NT2/D1 (cell line): ENCODE results near the gene LLGL2.

Experiments
- DNase-seq: peaks from one replicate; pipeline ENCODE4 v3.0.0-alpha.2; 2011; ENCODE audit warnings: low read depth, low spot score
- H3K27me3 ChIP-seq: 2 replicates; pipeline ENCODE4 v1.6.0; 2011; ENCODE audit warnings: mild to moderate bottlenecking; ENCODE audit not compliant: insufficient read length, insufficient read depth
- H3K36me3 ChIP-seq: 2 replicates; pipeline ENCODE4 v1.6.1; 2011; ENCODE audit warnings: mild to moderate bottlenecking, low read length, mixed read lengths; ENCODE audit not compliant: insufficient read depth, insufficient read length
- H3K4me1 ChIP-seq: 2 replicates; pipeline ENCODE4 v1.5.1; 2011; ENCODE audit not compliant: insufficient read depth, insufficient read length
- H3K4me3 ChIP-seq: 2 replicates; pipeline ENCODE4 v1.5.1; 2011; ENCODE audit warnings: low read depth; ENCODE audit not compliant: insufficient read length
- H3K9ac ChIP-seq: 2 replicates; pipeline ENCODE4 v1.6.0; 2011; ENCODE audit warnings: low read depth; ENCODE audit not compliant: insufficient read length
- H3K9me3 ChIP-seq: 2 replicates; pipeline ENCODE4 v1.5.1; 2011; ENCODE audit warnings: mild to moderate bottlenecking, low read length; ENCODE audit not compliant: insufficient read depth
- SUZ12 ChIP-seq: IDR thresholded peaks from 2 replicates; pipeline ENCODE4 v1.6.1; 2011; ENCODE audit not compliant: insufficient read length, insufficient read depth; ENCODE audit errors: extremely low read depth
- YY1 ChIP-seq: IDR thresholded peaks from 2 replicates; pipeline ENCODE4 v1.6.1; 2011; ENCODE audit not compliant: insufficient read length, insufficient read depth
- ZNF274 ChIP-seq: IDR thresholded peaks from 2 replicates; pipeline ENCODE4 v1.6.1; 2011; ENCODE audit warnings: mild to moderate bottlenecking, low read depth, low read length

Gene LLGL2

DNA sequence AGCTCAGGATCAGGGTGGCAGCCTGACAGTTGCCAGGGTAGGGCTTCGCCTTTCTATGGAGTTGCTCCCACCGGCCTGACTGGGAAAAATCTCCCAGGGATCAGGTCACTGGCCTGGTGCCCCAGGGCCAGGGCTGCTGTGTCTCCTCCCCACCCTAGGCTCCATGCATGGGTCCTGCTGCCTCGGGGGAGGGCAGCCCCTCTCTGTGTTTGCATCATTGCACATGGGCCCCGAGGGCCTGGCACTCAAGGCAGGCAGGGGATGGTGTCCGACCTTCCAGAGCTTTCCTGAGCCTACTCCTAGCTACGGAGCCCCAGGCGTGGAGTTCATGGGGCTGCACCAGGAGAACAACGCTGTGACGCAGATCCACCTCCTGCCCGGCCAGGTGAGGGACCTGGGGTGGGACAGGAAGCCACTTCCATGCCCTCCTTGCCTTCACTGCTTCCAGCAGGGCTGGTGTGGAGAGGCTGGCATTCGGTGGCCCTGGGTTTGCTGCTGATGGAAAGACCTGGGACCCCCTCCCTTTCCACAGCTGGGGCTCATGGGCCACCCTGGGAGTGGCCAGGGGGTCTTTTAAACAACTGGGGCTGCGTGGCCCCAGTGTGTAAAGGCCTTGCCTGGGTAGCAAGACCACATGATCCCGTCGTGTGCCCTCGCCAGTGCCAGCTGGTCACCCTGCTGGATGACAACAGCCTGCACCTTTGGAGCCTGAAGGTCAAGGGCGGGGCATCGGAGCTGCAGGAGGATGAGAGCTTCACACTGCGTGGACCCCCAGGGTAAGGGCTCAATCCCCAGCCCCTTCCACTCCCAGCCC is 32.6 kb downstream of the LLGL2 start:
- peaks cover 23% of the 10 kb centered on the region for H3K4me1 ChIP-seq
- TF ChIP-seq SUZ12 (no peak), YY1 (no peak), ZNF274 (no peak)
- no peak overlapping the region for H3K4me3 ChIP-seq
- H3K27me3 ChIP-seq: no peaks in the 10 kb centered on the region
- H3K36me3 ChIP-seq: peaks cover 20% of the 10 kb centered on the region
- no peak for DNase-seq
- peak overlapping the region; percentile 3 for H3K9ac ChIP-seq
- no peaks in the 10 kb centered on the region for H3K9me3 ChIP-seq

GRCh38 chr17:75558666-75559530 is 33.4 kb downstream of the LLGL2 start:
- Histone ChIP-seq H3K9ac (peak overlapping the region; percentile 3), H3K9me3 (no peaks in the 10 kb centered on the region), H3K36me3 (peaks cover 28% of the 10 kb centered on the region), H3K4me3 (no peak overlapping the region), H3K27me3 (no peaks in the 10 kb centered on the region), H3K4me1 (peaks cover 21% of the 10 kb centered on the region)
- no peak for DNase-seq
- TF ChIP-seq SUZ12 (no peak), ZNF274 (no peak), YY1 (no peak)

DNA sequence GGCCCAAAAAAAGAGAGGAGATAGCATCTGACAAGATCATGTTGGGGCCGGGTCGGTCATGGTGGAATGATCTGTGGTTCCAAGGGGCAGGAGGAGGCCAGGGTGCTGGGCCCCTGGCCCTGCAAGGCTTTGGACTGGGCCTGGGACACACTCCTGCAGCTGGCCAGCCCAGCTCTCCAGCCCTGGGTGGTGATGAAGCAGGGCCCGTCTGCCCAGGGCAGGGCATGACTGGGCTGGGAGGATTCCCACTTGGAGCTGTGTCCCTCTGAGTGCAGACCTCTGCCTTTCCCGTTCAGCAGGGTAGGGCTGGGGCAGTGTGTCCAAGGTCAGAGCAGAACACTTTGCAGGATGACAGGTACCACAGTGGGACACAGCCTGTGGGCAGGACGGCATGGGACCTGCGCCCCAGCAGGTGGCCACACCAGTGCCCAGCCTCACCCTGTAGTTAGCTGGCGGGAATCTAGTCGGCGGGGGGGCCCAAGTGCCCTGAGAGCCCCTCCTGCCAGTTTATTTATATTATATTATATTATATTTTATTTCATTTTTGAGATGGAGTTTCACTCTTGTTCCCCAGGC is 34.5 kb downstream of the LLGL2 start:
- H3K4me3 ChIP-seq: no peak overlapping the region
- no peak for DNase-seq
- H3K9ac ChIP-seq: no peak overlapping the region
- no peaks in the 10 kb centered on the region for H3K9me3 ChIP-seq
- H3K36me3 ChIP-seq: peaks cover 38% of the 10 kb centered on the region
- H3K4me1 ChIP-seq: peaks cover 28% of the 10 kb centered on the region
- TF ChIP-seq ZNF274 (no peak), YY1 (no peak), SUZ12 (no peak)
- no peaks in the 10 kb centered on the region for H3K27me3 ChIP-seq

GRCh38 chr17:75561927-75562603 is 36.6 kb downstream of the LLGL2 start:
- H3K9ac ChIP-seq: no peak overlapping the region
- DNase-seq: no peak
- H3K36me3 ChIP-seq: peaks cover 57% of the 10 kb centered on the region
- TF ChIP-seq SUZ12: no peak
- TF ChIP-seq ZNF274: no peak
- TF ChIP-seq YY1: no peak
- H3K27me3 ChIP-seq: no peaks in the 10 kb centered on the region
- peaks cover 25% of the 10 kb centered on the region for H3K4me1 ChIP-seq
- no peaks in the 10 kb centered on the region for H3K9me3 ChIP-seq
- H3K4me3 ChIP-seq: no peak overlapping the region

GRCh38 chr17:75563063-75563758 is 37.7 kb downstream of the LLGL2 start:
- Histone ChIP-seq H3K4me3 (no peak overlapping the region), H3K9me3 (no peaks in the 10 kb centered on the region), H3K27me3 (no peaks in the 10 kb centered on the region), H3K36me3 (peaks cover 53% of the 10 kb centered on the region), H3K4me1 (peaks cover 14% of the 10 kb centered on the region), H3K9ac (no peak overlapping the region)
- no peak for TF ChIP-seq YY1
- DNase-seq: no peak

DNA sequence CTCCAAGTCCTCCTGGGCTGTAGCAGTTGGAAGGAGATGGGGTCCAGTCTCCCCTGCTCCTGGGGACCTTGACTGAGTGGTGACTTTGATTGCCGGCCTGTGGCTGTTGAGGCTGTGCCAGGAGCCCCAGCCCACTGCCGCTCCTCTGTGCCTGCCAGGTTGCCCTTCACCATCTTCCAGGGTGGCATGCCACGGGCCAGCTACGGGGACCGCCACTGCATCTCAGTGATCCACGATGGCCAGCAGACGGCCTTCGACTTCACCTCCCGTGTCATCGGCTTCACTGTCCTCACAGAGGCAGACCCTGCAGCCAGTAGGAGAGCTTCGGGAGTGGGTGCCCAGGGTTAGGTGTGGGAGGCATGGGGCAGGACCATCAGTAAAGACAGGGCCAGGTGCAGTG is 38.7 kb downstream of the LLGL2 start:
- H3K36me3 ChIP-seq: peaks cover 55% of the 10 kb centered on the region
- H3K9me3 ChIP-seq: no peaks in the 10 kb centered on the region
- no peak for DNase-seq
- peaks cover 12% of the 10 kb centered on the region for H3K4me1 ChIP-seq
- TF ChIP-seq ZNF274 (no peak), SUZ12 (no peak), YY1 (no peak)
- no peak overlapping the region for H3K9ac ChIP-seq
- no peaks in the 10 kb centered on the region for H3K27me3 ChIP-seq
- no peak overlapping the region for H3K4me3 ChIP-seq
